Activated naive CD4-positive, alpha-beta T cell treated with anti-CD3 and anti-CD28 coated beads, Interleukin-2, amount 50 U/mL, for 72 hours (primary cell): ENCODE measurements around the gene ZNF423. TPM values are rescaled to one million over a fixed set of nuclear protein-coding genes. Genes with fewer than 3 reads are reported as not detected.

Experiments
- ATAC-seq, 2 donors: fragments of 150-1000 bp; cut with Tn5 transposase; 2 replicates each; pipeline ENCODE4 v1.10.0; 2021; ENCODE audit warnings: mild to moderate bottlenecking in 2 of 2, moderate library complexity in 2 of 2
- DNase-seq, 2 donors: peaks; one replicate each; pipeline ENCODE4 v3.0.0; 2021 to 2022; ENCODE audit warnings: low spot score in 2 of 2
- H3K27ac Mint-ChIP-seq, 2 donors: one replicate each; pipeline ENCODE4 v1.8.0; 2022; ENCODE audit warnings: mild to moderate bottlenecking in 2 of 2, mixed read lengths in 2 of 2
- H3K36me3 Mint-ChIP-seq, 2 donors: one replicate each; pipeline ENCODE4 v1.8.0; 2022; ENCODE audit warnings: mixed read lengths in 2 of 2
- H3K9me3 Mint-ChIP-seq, 2 donors: one replicate each; pipeline ENCODE4 v1.8.0; 2022; ENCODE audit warnings: mixed read lengths in 2 of 2
- total RNA-seq, 2 donors: library from RNA; stranded (reverse); gene quantifications; one replicate each; pipeline ENCODE4 v1.2.3, GENCODE V29; 2022

The ZNF423 gene
- total RNA-seq, 2 donors from 2014 or later = 0.05 TPM; not detected in 1

DNA sequence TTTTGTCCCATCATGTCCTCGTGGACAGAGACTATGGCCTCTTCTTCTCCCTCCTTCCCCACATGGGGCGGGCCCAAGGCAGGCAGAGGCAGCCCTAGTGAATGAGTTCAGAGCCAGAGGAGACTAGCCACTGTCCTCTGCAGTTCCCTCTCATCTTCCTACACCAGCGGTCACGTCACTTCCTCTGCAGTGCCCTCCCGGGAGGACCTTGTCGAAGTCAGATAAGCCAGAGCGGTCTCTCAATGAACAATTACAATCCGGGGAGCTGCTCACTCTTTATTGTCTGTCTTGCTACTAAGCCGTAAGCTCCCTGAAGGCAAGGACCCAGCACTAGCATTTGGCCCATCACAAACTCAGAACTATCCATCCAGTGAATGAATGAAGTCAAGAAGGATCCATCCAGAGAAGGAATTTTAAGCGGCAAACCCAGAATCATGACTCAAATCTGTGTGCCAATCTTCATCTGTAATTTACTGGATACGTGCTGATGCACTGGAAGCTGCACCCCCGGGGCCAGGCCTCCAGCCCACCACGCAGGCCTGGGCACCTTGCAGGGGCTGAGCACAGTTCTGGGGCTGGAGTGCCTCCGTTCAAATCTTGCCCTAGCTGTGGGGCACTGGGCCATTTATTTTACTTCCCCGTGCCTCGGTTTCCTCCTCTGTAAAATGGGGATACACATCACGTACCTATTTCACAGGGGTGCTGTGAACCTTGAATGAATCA is 18.1 kb downstream of the ZNF423 start:
- H3K36me3 Mint-ChIP-seq = no peaks in the 10 kb centered on the region
- ATAC-seq (no peak), DNase-seq (no peak)
- H3K27ac Mint-ChIP-seq = no peak overlapping the region
- H3K9me3 Mint-ChIP-seq = no peaks in the 10 kb centered on the region

DNA sequence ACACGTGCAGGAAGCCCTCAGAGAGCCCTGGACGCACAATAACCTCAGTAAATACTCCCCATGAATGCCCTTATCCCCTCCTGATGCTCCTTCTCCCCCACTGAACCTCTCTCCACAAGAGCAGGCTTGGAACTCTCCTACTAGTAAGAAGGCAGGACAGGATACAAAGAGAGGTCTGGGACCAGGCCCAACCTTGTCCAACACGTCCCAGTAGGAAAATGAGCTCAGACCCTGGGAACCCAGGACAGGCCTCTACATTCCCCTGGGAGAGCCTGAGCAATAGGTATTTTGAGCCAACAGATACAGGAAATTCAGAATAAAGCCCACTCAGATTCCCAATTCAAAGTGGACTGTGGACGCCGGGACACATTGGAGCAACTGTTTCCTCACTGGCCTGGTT is 19.2 kb downstream of the ZNF423 start:
- H3K27ac Mint-ChIP-seq = no peak overlapping the region
- no peaks in the 10 kb centered on the region for H3K36me3 Mint-ChIP-seq
- H3K9me3 Mint-ChIP-seq = no peaks in the 10 kb centered on the region
- DNase-seq (no peak), ATAC-seq (no peak)

DNA sequence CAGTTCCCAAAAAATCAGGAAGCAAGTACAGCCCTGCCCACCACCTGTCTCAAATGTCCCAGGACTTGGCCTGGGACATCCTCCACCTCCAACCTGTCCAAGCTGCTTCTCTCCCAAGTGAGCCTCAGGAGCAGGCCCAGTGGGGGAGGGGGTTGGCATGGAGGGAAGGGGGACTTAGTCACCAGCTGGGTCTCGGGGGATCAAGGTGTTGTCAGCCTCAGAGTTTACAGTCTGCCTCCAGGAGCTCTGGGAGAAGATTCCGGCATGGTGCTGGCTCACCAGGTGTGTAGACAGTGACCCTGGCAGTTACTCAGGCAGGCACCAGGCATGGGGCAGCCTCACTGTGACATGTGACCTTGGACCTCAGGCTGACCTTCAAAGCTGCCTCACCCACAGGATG is 19.7 kb downstream of the ZNF423 start:
- DNase-seq (no peak), ATAC-seq (no peak)
- H3K27ac Mint-ChIP-seq = no peak overlapping the region
- no peaks in the 10 kb centered on the region for H3K9me3 Mint-ChIP-seq
- H3K36me3 Mint-ChIP-seq = no peaks in the 10 kb centered on the region

DNA sequence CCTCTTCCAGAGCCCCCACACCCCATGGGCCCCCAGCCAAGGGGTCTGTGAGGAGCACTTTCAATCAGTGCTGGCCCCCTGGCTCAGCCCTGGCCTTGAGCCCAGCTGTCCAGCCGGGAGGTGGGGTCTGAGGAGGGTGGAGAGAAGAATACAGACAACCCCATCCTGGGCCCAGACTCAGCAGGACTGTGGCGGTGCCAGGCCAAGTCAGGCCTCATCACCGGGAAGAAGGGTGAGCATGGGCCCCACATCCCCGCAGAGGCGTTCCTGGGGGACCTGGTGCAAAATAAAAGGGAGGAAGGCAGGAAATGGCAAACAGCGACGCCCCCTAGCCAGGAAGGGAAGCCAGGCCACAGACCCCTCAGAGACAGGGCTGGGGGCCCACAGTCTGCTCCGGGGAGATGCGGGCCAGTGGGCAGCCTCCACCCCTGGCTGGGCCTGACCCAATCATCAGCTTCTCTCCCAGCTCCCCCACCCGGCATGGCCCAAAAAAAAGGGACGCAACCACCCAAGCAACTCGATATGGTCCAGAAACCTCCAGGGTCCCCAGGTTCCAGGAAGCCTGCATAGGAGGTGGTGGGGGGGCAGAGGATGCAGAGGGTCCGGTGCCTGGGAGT is 20.6 kb downstream of the ZNF423 start:
- Mint-ChIP-seq H3K9me3 (no peaks in the 10 kb centered on the region), H3K27ac (no peak overlapping the region), H3K36me3 (no peaks in the 10 kb centered on the region)
- ATAC-seq (no peak), DNase-seq (no peak)

DNA sequence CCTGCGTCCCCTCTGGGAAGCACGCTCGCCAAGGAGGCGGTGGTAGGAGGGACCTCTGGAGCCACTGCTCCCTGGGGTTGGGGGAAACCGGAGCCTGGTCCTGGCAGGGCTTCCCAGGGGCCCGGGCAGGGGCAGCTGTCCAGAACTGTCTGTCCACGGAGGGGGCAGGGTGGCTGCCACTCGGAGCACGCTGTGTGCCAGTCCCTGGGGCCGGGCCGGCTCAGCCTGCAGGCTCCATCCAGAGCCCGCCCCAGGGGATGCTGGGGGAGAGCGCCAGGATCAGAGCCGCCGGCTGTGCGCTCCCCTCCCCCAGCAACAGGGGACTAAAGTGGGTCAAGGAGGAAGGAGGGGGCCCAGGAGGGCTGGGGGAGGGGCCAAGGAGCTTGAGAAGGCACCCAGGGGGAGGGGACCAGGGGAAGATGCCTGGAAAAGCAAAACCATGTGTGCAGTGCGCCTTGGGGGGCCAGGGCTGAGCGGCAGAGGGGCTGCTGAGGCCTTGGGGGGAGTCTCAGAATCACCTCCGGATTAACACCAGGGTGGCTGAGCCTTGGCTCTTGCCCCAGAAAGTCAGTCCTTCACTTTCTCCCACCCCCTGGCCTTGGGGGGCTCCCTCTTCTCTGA is 21.3 kb downstream of the ZNF423 start:
- ATAC-seq = no peak
- Mint-ChIP-seq H3K27ac (no peak overlapping the region), H3K36me3 (no peaks in the 10 kb centered on the region), H3K9me3 (no peaks in the 10 kb centered on the region)
- DNase-seq = no peak

DNA sequence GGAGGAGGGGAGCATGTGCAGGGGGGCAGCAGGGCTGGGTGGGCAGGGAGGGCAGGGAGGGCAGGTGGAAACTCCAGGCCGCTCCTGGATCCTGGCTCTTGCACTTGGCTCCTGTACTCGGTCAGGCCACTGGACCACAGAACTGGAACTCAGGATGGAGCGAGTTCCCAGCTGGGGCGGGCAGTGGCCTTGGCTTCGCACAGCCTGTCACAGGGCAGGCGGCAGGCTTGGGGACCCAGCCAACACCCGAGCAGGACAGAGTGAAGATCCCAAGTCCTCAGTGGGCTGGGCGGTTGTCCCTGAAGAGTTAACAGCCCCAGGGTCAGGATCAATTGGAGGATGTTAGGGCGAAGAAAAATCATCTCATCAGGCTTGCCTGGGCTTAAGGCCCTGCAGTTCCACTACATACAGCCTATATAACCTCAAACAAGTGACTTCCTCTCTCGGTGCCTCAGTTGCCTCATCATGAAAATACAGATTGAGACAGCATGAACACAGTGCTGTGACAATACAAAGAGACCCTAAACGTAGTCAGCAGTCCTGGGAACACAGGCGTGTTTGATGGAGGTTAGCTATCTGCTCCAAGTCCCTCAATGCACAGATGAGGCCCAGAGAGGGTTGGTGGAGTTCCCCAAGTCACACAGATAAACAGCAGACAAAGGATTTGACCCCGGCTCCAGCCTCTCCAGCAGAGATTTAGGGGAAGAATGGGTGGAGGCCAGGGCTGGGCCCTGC is 21.9 kb downstream of the ZNF423 start:
- Mint-ChIP-seq H3K9me3 (no peaks in the 10 kb centered on the region), H3K36me3 (no peaks in the 10 kb centered on the region), H3K27ac (no peak overlapping the region)
- no peak for ATAC-seq
- no peak for DNase-seq

DNA sequence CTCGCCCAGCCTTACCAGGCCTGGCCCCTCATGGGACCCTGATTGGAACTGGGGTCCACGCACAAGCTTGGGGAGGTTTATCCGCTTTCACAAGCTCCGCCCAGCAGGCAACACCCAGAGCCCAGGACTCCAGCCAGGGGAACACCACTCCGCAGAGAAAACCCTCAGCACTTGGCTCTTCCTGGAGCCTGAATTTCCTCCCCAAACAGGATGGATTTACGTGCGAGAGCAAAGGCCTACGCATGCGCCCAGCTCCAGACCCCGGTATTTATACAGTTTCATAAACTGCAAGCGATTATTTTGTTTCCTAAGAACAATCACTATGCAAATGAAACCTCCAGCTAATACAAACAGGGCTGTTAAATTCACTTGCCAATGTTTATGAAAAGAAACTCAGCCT is 22.8 kb downstream of the ZNF423 start:
- no peak overlapping the region for H3K27ac Mint-ChIP-seq
- no peak for DNase-seq
- ATAC-seq = no peak
- H3K9me3 Mint-ChIP-seq = no peaks in the 10 kb centered on the region
- no peaks in the 10 kb centered on the region for H3K36me3 Mint-ChIP-seq

DNA sequence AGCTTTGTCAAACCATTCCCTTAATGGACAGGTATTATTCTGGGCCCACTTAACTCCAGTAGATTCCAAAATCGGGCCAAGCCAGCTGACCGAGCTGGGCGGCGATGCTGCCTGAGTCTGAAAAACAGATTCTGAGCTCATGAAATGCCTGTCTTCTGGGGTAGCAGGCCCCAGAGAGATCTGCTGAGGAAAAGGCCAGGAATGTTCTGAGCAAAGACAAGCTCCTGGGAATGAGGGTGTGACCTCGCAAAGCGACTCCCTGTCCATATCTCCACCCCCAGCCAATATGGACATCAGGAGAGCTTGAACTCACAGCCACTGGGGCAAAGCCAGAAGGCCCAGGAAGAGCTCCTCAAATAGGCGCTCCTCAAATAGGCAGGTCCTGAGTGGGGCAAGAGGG is 23.7 kb downstream of the ZNF423 start:
- H3K36me3 Mint-ChIP-seq = no peaks in the 10 kb centered on the region
- no peaks in the 10 kb centered on the region for H3K9me3 Mint-ChIP-seq

DNA sequence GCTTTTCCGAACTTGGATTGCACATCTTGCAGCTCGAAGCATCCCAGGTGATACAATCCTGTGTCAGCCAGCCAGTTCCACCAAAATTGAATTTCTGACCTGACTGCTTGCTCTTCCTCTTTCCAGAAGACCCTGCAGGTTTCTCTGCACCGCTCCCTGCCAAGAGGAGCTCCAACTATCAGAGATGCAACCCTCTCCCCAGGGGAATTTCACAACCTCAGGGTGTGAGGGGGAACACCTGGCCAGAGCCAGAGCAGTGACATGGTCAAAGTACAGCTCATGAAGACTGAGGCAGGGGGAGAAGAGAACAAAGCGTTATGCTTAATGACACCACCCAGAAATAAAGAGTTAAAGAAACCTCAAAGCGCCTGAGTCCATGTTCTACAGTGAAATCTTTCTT is 25.0 kb downstream of the ZNF423 start:
- H3K36me3 Mint-ChIP-seq = no peaks in the 10 kb centered on the region
- no peaks in the 10 kb centered on the region for H3K9me3 Mint-ChIP-seq
- no peak for ATAC-seq
- no peak for DNase-seq
- no peak overlapping the region for H3K27ac Mint-ChIP-seq

More for the DNA sequence above, 23.7 kb downstream of the ZNF423 start:
- H3K27ac Mint-ChIP-seq = no peak overlapping the region
- ATAC-seq (no peak), DNase-seq (no peak)

DNA sequence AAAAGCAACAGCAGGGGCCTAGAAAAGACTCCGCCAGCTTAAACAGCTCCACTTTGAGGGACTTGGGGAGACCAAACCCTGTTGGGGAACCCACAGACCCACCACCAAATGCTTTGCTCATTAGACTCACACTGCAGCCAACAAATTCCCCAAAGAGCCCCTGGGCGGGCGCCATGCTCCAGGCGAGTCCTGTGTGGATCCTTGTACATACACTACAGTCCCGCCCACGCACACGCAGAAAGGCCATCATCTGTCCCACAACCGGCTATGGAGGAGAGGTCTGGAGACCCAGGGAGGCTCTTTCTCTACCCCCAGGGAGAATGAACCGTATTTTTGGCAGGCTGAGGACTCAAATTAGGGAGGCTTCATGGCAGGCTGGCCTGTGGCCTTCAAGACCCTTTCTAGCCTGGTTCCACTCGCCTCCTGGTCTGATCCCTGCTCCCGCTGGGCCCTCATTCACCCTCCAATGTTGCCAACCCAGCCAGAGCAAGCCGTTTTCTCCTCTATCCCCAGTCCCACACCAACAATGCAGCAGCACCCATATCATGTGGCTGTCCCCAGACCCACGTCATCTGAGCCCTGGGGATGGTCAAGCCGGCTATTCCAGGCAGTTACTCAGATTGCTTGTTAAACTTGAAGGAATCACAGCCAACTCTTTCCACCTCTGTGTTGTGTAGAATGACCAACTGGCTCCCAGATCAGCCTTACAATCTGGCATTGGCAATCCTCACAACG is 27.2 kb downstream of the ZNF423 start:
- no peak for ATAC-seq
- H3K27ac Mint-ChIP-seq = no peak overlapping the region

DNA sequence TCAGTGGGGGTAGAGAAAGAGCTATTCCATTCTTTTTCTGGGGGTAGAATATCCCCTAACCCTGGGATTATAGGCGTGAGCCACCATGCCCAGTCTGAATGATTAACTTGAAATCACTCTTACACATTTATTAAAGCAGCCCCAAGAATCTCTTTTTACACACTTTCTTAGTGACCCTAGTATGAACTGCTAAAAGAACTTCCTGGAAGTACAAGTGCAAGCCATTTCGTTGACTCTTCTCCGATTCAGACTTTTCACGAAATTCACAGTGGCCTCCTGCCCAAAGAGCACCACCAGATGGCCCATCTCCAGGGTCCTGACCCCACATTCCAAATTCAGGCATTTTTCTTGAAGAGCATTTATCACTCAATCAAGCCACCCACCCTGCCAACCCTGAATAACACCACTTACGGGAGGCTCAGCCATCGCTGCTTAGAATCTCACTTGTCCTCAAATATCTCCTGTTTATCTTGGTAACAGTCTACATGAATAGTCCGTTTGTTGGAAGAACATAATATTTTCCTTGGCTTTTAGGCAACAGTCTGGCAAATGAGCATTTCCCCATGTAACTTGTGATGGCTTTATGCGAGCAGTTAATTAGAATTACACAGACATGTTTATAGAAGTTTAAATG is 28.0 kb downstream of the ZNF423 start:
- ATAC-seq = no peak
- DNase-seq = no peak
- no peak overlapping the region for H3K27ac Mint-ChIP-seq
- H3K9me3 Mint-ChIP-seq = no peaks in the 10 kb centered on the region
- no peaks in the 10 kb centered on the region for H3K36me3 Mint-ChIP-seq

More for the DNA sequence above, 27.2 kb downstream of the ZNF423 start:
- no peak for DNase-seq
- Mint-ChIP-seq H3K9me3 (no peaks in the 10 kb centered on the region), H3K36me3 (no peaks in the 10 kb centered on the region)

DNA sequence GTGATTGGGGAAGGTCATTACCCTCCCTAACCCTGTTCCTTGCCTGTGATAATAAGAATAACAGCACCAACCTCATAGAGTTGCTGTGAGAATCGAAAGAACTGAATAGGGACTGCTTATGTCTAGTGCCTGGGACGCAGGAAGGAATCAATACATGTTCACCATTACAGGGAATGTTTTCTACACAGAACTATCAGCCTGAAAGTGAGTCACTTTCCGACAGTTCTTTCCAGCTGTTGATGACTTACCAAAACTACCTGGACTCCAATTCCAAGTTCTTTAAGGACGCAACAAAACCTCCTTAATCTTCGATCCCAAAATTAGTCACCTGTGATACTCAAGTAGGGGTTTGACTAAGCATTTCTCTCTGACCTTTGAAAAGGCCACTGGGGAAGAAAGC is 29.4 kb downstream of the ZNF423 start:
- no peaks in the 10 kb centered on the region for H3K36me3 Mint-ChIP-seq
- ATAC-seq (no peak), DNase-seq (no peak)
- H3K27ac Mint-ChIP-seq = no peak overlapping the region
- H3K9me3 Mint-ChIP-seq = no peaks in the 10 kb centered on the region

DNA sequence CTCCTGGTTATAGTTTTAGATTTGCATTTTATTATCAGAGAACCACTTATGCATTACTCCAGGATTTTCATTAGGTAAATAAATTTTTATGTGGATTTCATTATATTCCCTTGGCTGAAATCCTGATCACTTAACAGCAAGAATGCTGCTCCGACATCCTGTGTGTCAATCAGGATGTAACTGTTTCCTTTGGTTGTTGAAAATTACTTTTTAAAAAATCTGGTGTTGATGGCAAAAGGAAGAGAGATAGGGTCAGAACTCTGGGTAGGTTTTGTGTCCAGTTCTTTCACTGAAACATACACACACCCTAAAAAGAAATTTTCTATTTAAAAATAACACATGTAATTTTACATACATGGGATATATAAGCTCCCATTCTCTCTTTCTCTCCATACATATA is 30.9 kb downstream of the ZNF423 start:
- Mint-ChIP-seq H3K9me3 (no peaks in the 10 kb centered on the region), H3K27ac (no peak overlapping the region), H3K36me3 (no peaks in the 10 kb centered on the region)
- ATAC-seq = no peak
- DNase-seq = no peak

DNA sequence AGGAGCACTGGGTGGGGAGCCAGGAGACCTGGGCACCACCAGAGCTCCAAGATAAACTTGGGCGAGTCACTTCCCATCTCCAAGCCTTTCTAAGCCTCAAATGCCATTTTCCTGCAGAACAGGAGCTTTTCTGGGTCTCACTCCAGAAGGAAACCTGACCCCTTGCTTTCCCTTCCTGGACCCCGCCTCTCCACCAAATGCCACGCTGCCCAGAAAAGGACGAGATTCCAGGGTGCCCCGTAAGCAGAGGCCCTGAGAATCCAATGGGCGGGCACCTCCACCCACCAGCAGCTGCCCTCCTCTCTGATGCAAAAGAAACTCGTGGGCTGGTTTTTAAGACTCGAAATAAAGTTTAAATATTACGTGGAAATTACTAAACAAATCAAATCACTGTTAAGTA is 31.3 kb downstream of the ZNF423 start:
- ATAC-seq = no peak
- Mint-ChIP-seq H3K27ac (no peak overlapping the region), H3K9me3 (no peaks in the 10 kb centered on the region), H3K36me3 (no peaks in the 10 kb centered on the region)
- DNase-seq = no peak

DNA sequence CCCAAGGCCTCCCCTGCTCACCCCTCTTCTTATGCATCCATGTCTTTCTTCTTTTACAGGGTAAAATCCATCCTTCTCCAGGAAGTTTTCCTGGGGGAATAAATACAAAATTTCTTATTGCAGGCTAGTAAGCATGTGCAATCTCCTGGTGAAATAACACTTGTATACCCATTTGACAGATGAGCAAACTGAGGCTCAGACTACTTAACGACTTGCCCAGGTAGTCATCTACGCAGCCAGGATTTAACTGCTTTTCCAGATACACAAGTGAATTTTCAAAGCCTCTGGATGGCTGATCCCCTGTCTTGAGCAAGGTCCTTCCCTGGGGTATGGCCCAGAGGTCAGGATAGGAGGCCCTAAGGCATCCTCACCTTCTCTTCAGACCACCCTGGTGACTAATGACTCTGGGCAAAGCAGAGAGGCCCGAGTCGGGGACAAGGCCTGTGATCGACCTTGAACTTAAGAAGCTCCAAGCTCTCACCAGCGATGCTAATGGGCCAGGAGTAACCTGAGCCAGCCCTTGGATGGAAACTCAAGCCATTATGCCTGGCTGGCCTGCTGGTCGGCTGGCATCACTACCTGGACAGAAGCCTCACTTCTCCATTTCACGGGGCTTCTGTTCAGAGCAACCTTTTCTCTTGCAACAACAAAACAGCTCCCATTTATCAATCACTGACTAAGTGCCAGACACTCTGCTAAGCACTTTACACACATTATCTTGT is 33.1 kb downstream of the ZNF423 start:
- Mint-ChIP-seq H3K36me3 (no peaks in the 10 kb centered on the region), H3K27ac (peak overlapping the region in 1 of 2 donors; percentile 65), H3K9me3 (no peaks in the 10 kb centered on the region)
- DNase-seq (no peak), ATAC-seq (no peak)
